ENCODE data around the gene RGPD3. TPM values are rescaled to one million over a fixed set of nuclear protein-coding genes. Genes with fewer than 3 reads are reported as not detected.
"Not testable (repeated sequence)": the region's sequence is repeated elsewhere in the genome, so short reads cannot be mapped to it uniquely, and the experiment has no call there.

Gene RGPD3
- total and polyA plus RNA-seq, 12 donors: 0.05 to 0.20 (median 0.08) TPM; not detected in 3

GRCh38 chr2:106461882-106462281 is 6.3 kb downstream of the RGPD3 start:
- TF ChIP-seq, protein P1, sequence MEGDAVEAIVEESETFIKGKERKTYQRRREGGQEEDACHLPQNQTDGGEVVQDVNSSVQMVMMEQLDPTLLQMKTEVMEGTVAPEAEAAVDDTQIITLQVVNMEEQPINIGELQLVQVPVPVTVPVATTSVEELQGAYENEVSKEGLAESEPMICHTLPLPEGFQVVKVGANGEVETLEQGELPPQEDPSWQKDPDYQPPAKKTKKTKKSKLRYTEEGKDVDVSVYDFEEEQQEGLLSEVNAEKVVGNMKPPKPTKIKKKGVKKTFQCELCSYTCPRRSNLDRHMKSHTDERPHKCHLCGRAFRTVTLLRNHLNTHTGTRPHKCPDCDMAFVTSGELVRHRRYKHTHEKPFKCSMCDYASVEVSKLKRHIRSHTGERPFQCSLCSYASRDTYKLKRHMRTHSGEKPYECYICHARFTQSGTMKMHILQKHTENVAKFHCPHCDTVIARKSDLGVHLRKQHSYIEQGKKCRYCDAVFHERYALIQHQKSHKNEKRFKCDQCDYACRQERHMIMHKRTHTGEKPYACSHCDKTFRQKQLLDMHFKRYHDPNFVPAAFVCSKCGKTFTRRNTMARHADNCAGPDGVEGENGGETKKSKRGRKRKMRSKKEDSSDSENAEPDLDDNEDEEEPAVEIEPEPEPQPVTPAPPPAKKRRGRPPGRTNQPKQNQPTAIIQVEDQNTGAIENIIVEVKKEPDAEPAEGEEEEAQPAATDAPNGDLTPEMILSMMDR (IDR thresholded peaks at IDR 0.05): peak in 3 of 9 donors; percentile 14 to 16 (median 14)
- 45 to 59% methylated on average over 10 of the region's 10 CpGs for WGBS, 2 donors
- H3K36me3 ChIP-seq, H3K4me1 ChIP-seq, H3K27me3 ChIP-seq, H3K9me3 ChIP-seq, H3K4me3 ChIP-seq, H3K27ac ChIP-seq, DNase-seq, ATAC-seq: not testable (repeated sequence)
- intact Hi-C loops (cut with DNase I): loop anchor here in 1 of 10 donors (10.0 kb wide), 1 partner anchor 357 kb away; no protein-coding TSS in a partner anchor

GRCh38 chr2:106390680-106391079 is 77.5 kb downstream of the RGPD3 start:
- H3K27ac ChIP-seq; H3K27me3 ChIP-seq; H3K4me1 ChIP-seq; H3K36me3 ChIP-seq; DNase-seq; ATAC-seq; H3K9me3 ChIP-seq; intact Hi-C loops (cut with DNase I); H3K4me3 ChIP-seq: not testable (repeated sequence)
- 74 to 89% methylated on average over 5 of the region's 5 CpGs for WGBS, 2 donors

- H3K4me3 ChIP-seq; DNase-seq; H3K4me1 ChIP-seq; H3K27ac ChIP-seq; H3K27me3 ChIP-seq; ATAC-seq; H3K36me3 ChIP-seq; intact Hi-C loops (cut with DNase I); H3K9me3 ChIP-seq: not testable (repeated sequence)
- 64 to 69% methylated on average over 7 of the region's 7 CpGs for WGBS, 2 donors
These were observed 79.3 kb downstream of the RGPD3 start for GRCh38 chr2:106388814-106389410.

GRCh38 chr2:106384548-106384947 is 83.7 kb downstream of the RGPD3 start:
- H3K9me3 ChIP-seq; DNase-seq; intact Hi-C loops (cut with DNase I); H3K27ac ChIP-seq; ATAC-seq; H3K4me1 ChIP-seq; H3K36me3 ChIP-seq; H3K4me3 ChIP-seq; H3K27me3 ChIP-seq: not testable (repeated sequence)
- WGBS, 2 donors: 78 to 89% methylated on average over 7 to 8 of the region's 8 CpGs

DNA sequence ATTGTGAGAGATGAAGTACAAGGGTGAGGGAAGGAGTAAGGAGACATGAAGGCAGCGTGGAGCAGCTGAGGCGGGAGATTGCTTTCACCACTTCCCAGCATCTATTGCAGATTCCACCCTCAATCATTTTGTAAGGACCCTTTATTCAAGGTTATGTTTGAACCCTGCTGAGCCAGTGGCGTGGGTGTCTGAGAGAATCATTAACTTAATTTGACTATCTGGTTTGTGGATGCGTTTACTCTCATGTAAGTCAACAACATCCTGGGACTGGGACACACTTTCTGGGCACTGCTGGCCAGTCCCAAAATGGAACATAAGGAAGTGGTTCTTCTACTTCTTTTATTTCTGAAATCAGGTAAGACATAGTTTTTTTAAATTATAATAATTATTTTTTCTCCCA is 86.3 kb downstream of the RGPD3 start:
- DNase-seq; H3K27me3 ChIP-seq; H3K36me3 ChIP-seq; H3K27ac ChIP-seq; H3K9me3 ChIP-seq; intact Hi-C loops (cut with DNase I); H3K4me3 ChIP-seq; ATAC-seq; H3K4me1 ChIP-seq: not testable (repeated sequence)
- 84 to 95% methylated on average over 4 of the region's 4 CpGs for WGBS, 2 donors

DNA sequence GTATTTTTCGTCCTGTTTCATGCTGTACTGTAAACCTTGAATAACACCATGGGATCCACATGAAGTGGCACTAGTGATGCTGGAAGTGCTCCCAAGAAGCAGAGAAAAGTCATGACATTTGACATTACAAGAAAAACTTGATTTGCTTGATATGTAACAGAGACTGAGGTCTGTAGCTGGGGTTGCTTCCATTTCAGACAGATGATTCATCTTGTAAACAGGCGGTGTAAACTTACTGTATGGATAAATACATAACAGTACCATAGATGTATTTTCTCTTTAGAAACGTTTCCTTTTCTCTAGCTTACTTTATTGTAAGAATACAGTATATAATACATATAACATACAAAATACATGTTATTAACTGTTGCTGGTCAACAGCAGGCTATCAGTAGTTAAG is 88.6 kb downstream of the RGPD3 start:
- H3K9me3 ChIP-seq; DNase-seq; H3K4me1 ChIP-seq; ATAC-seq; H3K4me3 ChIP-seq; H3K27ac ChIP-seq; H3K36me3 ChIP-seq; intact Hi-C loops (cut with DNase I); H3K27me3 ChIP-seq: not testable (repeated sequence)
- WGBS, 2 donors: 85 to 90% methylated on average over 3 of the region's 3 CpGs

DNA sequence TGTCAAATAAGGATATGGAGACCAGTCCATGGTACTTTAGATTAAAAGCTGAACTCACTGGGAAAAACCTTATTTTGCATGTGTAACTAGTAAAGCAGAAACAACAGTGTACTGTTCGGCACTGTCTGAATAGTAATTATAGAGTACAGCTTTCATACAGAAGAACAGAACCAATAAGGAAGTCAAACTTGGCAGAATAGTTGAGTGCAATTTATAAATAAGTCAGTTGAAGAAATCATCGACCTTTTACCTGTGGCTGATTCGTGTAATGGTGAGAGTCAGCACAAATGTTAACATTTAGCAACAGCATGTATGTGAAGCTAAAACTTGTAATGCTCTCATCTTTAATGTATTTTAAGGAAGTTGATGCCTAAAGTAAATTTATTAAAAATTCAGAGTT is 99.0 kb downstream of the RGPD3 start:
- H3K27me3 ChIP-seq; ATAC-seq; intact Hi-C loops (cut with DNase I); H3K4me1 ChIP-seq; H3K9me3 ChIP-seq; DNase-seq; H3K4me3 ChIP-seq; H3K27ac ChIP-seq; H3K36me3 ChIP-seq: not testable (repeated sequence)
- whole genome bisulfite sequencing, 2 donors: 48 to 67% methylated on average over 2 of the region's 3 CpGs
